ENCODE data around the gene XRCC6.
"Not testable (repeated sequence)": the region's sequence is repeated elsewhere in the genome, so short reads cannot be mapped to it uniquely, and the experiment has no call there.

The XRCC6 gene

GRCh38 chr22:41686890-41687289 is 65.8 kb downstream of the XRCC6 start:
- DNase-seq (ENCODE audit: low spot score), result not testable (repeated sequence)

DNA sequence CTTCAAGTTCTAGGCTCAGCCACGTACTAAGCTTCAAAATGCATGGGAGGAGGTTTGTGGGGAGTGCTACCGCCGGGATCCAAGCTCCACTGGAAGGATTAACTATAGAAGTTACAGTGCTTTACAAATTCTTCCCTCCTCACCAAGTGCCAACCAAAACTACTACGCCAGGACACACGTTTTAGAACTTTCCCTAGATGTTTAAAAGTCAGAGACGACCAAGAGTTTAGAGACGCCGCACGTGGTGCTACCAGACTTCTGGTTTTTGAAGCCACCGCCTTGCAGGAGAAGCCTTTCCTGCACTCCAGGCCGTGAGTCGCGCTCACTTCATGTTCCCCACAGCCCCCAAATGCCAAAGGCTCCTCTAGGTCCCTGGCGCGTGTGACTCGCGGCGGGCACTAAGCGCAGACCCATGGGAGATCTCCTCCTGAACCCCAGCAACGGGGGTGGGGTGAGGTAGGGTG is 66.8 kb downstream of the XRCC6 start:
- no peak for DNase-seq (ENCODE audit: low spot score)

DNA sequence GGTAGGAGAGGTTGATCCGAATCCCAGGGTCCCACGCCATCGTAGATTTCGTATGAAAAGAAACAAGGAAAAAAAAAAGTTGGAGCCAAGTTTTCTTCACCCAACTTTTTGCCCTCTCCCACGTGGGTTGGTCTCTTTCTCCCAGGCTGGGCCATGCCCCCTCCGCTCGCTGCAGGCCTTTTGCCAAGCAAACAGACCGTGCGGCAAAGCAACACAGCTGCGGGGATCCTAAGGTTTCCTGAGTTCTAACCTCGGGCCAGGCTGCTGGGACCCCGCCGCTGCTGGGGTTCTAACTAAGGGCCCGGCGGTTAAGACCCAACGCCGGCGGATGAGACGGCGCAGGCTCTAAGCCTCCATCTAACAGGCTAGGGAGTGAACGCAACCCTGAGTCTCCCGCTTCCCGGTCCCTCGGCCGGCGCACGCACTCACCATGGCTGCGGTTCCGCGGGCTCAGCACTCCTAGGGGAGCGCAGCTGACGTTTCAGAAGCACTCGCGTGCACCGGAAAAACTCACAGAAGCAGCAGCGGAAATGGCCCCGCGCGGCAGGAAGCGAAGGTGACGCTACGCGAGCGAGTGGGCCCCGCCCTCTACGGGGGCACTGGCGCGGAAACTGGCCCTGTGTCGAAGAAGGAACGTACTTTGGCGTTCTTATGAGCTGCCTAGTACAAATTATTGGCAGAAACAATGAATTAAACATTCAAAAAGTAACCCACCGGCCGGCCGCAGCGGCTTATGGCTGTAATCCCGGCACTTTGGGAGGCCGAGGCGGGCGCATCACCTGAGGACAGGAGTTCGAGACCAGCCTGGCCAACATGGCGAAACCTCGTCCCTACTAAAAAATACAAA is 67.5 kb downstream of the XRCC6 start, which contains the start of gene SNU13:
TSS of gene SNU13 (minus strand) at position 503 of the 847 bp plus-strand sequence. CDS start at position 432, 71 bp downstream.
- DNase-seq (ENCODE audit: low spot score), result peak; percentile 92

DNA sequence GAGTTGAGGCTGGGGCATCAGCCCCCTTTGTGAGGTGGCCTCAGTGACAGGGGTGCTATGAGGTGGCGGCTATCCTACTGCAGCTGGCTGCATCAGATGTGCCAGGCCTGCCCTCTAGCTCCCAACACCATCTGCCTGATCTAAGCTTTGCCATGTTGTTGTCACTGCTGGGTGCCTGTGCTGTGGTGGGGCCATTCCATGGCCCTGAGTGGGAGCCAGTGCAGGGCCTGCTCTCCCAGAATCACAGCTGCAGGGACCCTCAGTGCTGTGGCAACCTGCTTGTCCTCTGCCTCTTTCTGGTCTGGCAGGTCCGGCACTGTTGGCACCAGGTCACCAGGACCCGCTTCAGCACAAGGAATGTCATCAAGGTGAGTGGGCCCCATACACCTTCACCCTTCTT is 69.4 kb downstream of the XRCC6 start:
- no peak for DNase-seq (ENCODE audit: low spot score)

GRCh38 chr22:41695211-41695610 is 74.1 kb downstream of the XRCC6 start:
- no peak for DNase-seq (ENCODE audit: low spot score)

- no peak for DNase-seq (ENCODE audit: low spot score)
Measured at GRCh38 chr22:41696703-41697102, 75.6 kb downstream of the XRCC6 start.

GRCh38 chr22:41697126-41697775 is 76.2 kb downstream of the XRCC6 start:
- DNase-seq (ENCODE audit: low spot score), result peak; percentile 95

DNA sequence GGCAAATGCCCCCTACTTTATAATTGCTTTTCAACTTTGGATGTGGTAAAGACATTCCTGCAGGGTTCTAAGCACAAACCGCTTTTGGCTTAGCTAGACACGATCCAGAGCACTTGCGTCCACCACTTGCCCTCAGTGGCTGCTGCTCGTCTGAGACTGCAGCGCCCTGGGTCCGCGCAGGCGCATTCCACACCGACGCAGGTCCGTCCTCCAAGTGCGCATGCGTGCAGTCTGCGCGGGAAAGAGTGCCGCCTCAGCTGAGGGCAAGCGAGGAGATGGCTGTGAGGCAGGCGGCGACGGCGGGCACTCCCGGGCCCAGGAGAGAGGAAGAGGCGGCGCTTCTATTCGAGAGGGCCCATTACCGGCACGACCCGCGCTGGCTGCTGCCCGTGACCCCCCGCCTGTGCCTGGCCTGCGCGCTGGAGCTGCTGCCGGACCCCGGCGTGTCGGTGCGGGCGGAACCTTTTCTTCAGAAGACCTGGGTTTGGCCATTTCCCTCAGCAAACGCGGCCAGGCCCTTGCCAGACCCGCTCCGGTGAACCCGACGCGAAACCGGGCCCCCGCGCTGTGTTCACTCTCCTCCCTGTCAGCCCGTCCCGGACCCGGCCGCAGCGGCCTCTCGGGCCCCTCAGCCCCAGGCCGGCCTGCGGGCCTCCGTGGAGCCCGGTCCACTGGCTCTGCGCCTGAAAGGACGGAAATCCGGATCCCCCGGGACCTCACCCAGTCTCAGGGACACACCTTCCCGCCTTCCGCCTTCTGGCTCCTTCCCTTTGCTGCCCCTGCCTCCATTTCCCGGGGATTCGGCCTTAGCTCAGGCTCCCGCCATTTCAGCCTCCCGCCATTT is 78.4 kb downstream of the XRCC6 start, which contains the start of gene MEI1:
TSS of gene MEI1 (plus strand) at position 240 of the 844 bp plus-strand sequence. CDS start at position 276, 36 bp downstream.
- peak; percentile 84 for DNase-seq (ENCODE audit: low spot score)

- DNase-seq (ENCODE audit: low spot score), result no peak
Measured at GRCh38 chr22:41700108-41700364, 78.9 kb downstream of the XRCC6 start.

- DNase-seq (ENCODE audit: low spot score), result no peak
Measured at GRCh38 chr22:41702763-41703162, 81.7 kb downstream of the XRCC6 start.

DNA sequence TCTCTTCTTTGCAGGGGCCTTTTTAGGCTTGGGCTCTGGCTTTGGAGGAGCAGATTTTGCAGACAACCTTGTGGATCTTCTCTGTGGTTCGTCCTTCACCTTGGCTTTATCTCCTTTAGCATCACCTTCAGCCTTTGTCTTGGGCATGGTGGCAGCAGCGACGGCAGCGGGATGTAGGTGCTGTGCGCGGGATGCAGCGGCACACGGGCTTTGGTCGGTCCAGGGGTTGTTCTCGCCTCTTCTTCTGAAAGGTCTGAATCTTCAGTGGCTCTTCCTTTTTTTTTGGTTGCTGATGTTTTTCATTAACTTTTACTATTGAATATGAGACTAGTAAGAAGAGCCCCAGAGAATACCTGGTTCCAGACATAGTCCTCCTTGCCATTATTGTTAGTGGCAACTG is 88.2 kb downstream of the XRCC6 start:
- no peak for DNase-seq (ENCODE audit: low spot score)

DNA sequence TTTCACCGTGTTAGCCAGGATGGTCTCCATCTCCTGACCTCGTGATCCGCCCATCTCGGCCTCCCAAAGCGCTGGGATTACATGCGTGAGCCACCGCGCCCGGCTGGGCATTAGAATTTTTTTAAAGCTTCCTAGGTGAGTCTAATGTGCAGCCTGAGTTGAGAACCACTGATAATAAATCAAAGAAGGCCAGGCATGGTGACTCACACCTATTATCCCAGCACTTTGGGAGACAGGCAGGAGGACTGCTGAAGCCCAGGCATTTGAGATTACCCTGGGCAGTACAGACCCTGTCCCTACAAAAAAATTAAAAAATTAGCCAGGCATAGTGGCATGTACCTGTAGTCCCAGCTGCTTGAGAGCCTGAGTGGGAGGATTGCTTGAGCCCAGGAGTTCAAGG is 91.9 kb downstream of the XRCC6 start:
- DNase-seq (ENCODE audit: low spot score), result no peak

Data from left forelimb (tissue), 1 donor.